HG03558 (cell line): ENCODE results near the gene MID2.
"Not testable (repeated sequence)": the region's sequence is repeated elsewhere in the genome, so short reads cannot be mapped to it uniquely, and the experiment has no call there.

Source experiments
- ATAC-seq: cut with Tn5 transposase; IDR thresholded peaks from one replicate; pipeline ENCODE4 v1.9.1; 2021; ENCODE audit warnings: moderate number of reproducible peaks; ENCODE audit not compliant: unreplicated experiment; ENCODE audit errors: extremely low read depth

The MID2 gene

DNA sequence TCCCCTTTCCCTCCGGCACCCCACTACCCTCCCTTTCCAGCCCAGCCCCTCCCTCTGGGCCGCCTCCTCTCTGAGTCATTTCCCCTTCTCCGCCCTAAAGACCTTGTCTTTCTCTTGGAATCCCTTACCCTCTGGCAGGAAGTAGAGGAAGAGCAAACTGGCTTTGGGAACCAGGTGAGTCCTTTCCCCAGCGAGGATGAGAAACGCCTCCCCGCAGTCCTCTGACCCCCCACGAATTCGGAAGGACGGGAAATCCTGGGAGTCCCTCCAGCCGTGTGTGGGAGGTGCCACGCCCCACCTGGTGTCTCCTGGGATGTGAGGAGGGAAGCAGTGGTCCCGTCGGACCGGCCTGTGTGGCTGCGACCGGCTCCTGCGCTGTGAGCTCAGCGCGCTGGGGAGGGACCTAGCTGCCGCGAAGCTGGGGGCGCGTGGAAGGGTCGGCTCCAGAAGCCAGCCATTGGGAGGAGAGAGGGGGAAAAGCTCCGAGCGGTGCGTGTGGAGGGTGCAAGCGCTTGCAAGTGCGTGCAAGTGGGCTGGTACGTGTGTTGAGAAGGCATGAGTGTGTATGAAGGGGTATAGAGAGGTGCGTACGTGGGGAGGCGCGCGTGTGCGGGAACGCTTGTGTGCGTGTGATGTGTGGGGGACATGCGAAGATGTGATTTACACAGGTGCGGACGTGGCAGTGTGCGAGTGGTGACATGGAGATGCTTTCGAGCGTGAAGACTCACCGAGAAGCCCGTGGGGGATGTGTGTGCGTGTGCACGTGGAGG lies 110.2 kb downstream of the MID2 start:
- no peak for ATAC-seq

- ATAC-seq = no peak
These were observed 110.7 kb downstream of the MID2 start for GRCh38 chrX:107936434-107936730.

DNA sequence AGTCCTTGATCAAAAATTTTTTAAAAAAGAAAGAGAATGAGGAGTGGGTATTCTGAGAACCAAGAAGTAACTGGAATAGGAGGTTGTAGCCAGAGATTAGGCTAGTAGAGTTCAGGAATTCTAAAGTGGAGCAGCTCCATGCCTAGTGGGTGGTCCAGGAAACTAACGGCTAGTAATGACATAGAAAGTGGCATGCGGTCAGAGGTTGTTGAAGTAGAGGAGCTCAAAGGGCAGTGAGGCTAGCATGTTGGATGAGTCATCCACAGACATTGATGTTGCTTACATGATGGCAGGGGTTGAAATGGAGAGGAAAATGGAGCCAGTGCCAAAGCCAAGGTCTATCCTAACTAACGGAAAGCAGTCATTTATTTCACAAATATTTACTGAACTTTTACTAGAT lies 114.4 kb downstream of the MID2 start:
- ATAC-seq = no peak

DNA sequence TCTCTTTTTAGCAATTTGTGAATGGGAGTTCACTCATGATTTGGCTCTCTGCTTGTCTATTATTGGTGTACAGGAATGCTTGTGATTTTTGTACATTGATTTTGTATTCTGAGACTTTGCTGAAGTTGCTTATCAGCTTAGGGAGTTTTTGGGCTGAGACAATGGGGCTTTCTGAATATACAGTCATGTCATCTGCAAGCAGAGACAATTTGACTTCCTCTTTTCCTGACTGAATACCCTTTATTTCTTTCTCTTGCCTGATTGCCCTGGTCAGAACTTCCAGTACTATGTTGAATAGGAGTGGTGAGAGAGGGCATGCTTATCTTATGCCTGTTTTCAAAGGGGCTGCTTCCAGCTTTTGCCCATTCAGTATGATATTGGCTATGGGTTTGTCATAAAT lies 129.7 kb downstream of the MID2 start:
- not testable (repeated sequence) for ATAC-seq

DNA sequence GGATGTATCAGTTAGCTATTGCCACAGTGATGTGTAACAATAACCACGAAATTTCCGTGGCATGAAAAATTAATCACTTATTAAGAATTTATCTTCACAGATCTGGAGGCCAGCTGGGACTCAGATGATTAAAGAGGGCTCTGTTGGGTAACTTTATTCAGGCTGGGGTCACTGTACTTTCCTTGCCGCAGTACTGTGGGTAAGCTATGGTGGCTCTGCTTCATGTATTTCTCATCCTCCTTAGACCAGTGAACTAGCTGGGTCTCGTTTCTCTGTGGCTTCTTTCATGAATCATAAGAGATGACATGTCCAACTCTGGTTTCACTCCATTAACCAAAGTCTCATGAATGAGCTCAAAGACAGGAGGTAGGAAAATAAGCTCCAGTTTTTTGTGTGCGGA lies 143.0 kb downstream of the MID2 start:
- ATAC-seq = no peak

- no peak for ATAC-seq
These were observed 144.4 kb downstream of the MID2 start for GRCh38 chrX:107970073-107970472.

DNA sequence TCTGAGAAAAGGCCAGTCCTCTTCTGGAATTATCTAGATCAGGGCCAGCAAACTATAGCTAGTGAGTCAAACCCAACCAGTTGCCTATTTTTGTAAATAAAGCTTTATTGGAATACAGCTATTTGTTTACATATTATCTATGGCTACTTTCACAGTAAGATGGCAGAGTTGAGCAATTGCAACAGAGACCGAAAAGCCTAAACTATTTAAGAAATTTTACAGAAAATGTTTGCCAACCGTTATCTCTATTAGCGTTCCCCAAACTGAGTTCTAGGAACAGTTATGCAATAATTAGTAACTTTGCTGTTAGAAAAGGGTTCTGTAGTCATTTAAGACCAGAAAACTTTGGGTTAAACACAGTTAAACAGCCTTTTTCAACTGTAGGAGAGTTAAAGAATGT lies 146.0 kb downstream of the MID2 start:
- no peak for ATAC-seq
